SK-N-MC (cell line): Measurements from ENCODE around the gene PTPRM.
"Not testable (repeated sequence)": the region's sequence is repeated elsewhere in the genome, so short reads cannot be mapped to it uniquely, and the experiment has no call there.

Experiments
- DNase-seq: peaks from one replicate; pipeline ENCODE4 v3.0.0-alpha.2; 2011; ENCODE audit warnings: low read depth, low spot score
- H3K27ac ChIP-seq: fragments of 200-600 bp; sonication (generic); 2 replicates; pipeline ENCODE4 v1.5.1; 2016; ENCODE audit warnings: mixed run types
- H3K36me3 ChIP-seq: fragments of 200-600 bp; sonication (generic); 2 replicates; pipeline ENCODE4 v1.6.1; 2017; ENCODE audit warnings: antibody characterized with exemption, low read length, mixed read lengths; ENCODE audit not compliant: insufficient read depth
- H3K4me3 ChIP-seq: fragments of 200-600 bp; sonication (generic); 2 replicates; pipeline ENCODE4 v1.5.1; 2016
- H3K9ac ChIP-seq: fragments of 200-600 bp; sonication (generic); 2 replicates; pipeline ENCODE4 v1.8.0; 2017; ENCODE audit warnings: mixed run types, mixed read lengths; ENCODE audit not compliant: insufficient read length
- H3K9me3 ChIP-seq: fragments of 200-600 bp; sonication (generic); 2 replicates; pipeline ENCODE4 v1.6.1; 2017; ENCODE audit warnings: low read depth, mild to moderate bottlenecking, antibody characterized with exemption, low read length, moderate library complexity, mixed read lengths
- EZH2 ChIP-seq: fragments of 200-600 bp; sonication (generic); IDR thresholded peaks from one replicate; pipeline ENCODE4 v1.6.1; 2017; ENCODE audit warnings: antibody characterized with exemption
- FOXP2 ChIP-seq: optimal IDR thresholded peaks from 2 replicates; pipeline ENCODE3; 2011; ENCODE audit warnings: mild to moderate bottlenecking, moderate library complexity; ENCODE audit not compliant: insufficient read depth; ENCODE audit errors: extremely low read length, control extremely low read depth
- POLR2AphosphoS5 ChIP-seq: IDR thresholded peaks from 2 replicates; pipeline ENCODE4 v1.6.1; 2012; ENCODE audit warnings: mild to moderate bottlenecking, low read depth, low read length, borderline replicate concordance

Gene PTPRM

DNA sequence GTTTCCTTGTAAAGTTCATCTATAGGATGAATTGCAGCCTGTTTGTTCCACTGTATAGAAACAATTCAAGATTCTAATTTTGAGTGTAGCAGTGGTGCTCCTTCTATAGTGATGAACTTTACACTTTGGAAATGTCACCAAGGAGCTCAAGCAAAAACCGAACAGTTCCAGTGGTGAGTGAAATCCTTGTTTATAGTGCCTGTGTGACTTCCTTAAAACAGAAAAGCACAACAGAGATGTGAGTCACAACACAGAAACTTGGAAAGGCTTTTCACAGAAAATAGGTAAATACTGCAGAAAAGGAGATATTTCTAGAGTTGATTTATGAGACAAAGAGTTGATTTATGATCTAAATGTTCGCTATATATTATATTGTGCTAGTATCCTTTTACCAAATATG, 482.0 kb downstream of the PTPRM start:
- Histone ChIP-seq H3K4me3 (no peak overlapping the region), H3K9ac (no peak overlapping the region), H3K27ac (no peak overlapping the region), H3K9me3 (no peaks in the 10 kb centered on the region), H3K36me3 (no peaks in the 10 kb centered on the region)
- no peak for DNase-seq
- TF ChIP-seq POLR2AphosphoS5 (no peak), EZH2 (no peak), FOXP2 (no peak)

DNA sequence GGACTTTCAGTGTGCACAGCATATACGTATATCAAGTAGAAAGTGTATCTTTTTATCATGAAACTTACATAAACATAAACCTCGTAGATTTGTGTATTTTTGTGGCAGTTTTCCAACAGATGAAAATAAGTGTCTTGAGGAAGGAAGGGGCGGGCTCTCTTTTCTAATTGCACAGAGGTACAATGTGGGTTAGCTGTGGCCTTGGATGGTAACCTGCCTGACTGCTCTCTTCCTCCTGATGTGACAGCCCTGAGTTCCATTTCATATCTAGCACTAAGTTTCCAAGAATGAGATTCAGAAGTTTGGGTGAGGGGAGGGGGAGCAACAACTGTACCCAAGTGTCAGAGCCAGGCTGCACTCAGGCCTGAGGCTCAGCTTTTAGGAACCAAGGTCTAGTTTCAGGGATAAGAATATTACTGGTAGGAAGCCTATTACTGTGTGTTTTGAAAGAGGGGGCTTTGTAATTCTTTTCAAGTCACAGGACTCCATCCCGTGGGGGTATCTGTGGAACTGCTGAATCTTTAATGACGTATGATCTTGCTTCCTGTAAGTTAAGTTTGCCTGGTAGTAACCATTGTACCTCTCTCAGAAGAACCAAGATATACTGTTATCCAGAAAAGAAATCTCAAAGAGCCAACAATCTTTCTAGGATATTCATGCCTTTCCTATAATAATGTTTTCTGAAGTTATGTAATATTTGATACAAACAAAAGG, 483.7 kb downstream of the PTPRM start:
- no peak for DNase-seq
- H3K36me3 ChIP-seq = no peaks in the 10 kb centered on the region
- no peak overlapping the region for H3K4me3 ChIP-seq
- TF ChIP-seq FOXP2 = no peak
- TF ChIP-seq POLR2AphosphoS5 = no peak
- TF ChIP-seq EZH2 = no peak
- no peaks in the 10 kb centered on the region for H3K9me3 ChIP-seq
- H3K27ac ChIP-seq = no peak overlapping the region
- H3K9ac ChIP-seq = no peak overlapping the region

DNA sequence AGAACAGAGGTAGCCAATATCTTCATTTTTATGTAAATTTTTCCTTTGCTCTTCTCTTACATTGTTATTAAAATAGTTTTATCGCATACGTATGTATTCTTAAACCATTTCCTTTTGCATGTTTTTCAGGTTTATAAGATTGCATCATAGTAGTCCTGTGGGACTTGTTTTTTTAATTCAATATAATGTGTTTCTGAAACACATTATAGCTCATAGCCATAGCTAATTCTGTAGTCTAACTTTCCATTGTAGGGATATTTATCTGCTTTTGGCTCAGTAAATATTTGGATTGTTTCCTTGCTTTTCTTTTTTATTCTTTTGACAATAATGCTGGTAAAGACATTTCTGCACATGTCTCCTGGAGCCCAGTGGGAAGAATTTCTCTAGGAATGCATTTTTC, 484.3 kb downstream of the PTPRM start:
- peak; percentile 30 for DNase-seq
- Histone ChIP-seq H3K27ac (no peak overlapping the region), H3K9me3 (no peaks in the 10 kb centered on the region), H3K4me3 (no peak overlapping the region), H3K36me3 (no peaks in the 10 kb centered on the region), H3K9ac (no peak overlapping the region)
- no peak for TF ChIP-seq EZH2
- TF ChIP-seq FOXP2 = no peak
- TF ChIP-seq POLR2AphosphoS5 = no peak

- no peaks in the 10 kb centered on the region for H3K9me3 ChIP-seq
- no peak overlapping the region for H3K27ac ChIP-seq
- H3K36me3 ChIP-seq = no peaks in the 10 kb centered on the region
- TF ChIP-seq POLR2AphosphoS5 (no peak), EZH2 (no peak), FOXP2 (no peak)
- no peak for DNase-seq
- no peak overlapping the region for H3K9ac ChIP-seq
- H3K4me3 ChIP-seq = no peak overlapping the region
Measured at GRCh38 chr18:8052237-8052701, 485.2 kb downstream of the PTPRM start.

- H3K9me3 ChIP-seq = no peaks in the 10 kb centered on the region
- H3K36me3 ChIP-seq = no peaks in the 10 kb centered on the region
- TF ChIP-seq POLR2AphosphoS5 (no peak), EZH2 (no peak), FOXP2 (no peak)
- no peak overlapping the region for H3K9ac ChIP-seq
- no peak for DNase-seq
- no peak overlapping the region for H3K4me3 ChIP-seq
- H3K27ac ChIP-seq = no peak overlapping the region
Measured at GRCh38 chr18:8056723-8057122, 489.6 kb downstream of the PTPRM start.

DNA sequence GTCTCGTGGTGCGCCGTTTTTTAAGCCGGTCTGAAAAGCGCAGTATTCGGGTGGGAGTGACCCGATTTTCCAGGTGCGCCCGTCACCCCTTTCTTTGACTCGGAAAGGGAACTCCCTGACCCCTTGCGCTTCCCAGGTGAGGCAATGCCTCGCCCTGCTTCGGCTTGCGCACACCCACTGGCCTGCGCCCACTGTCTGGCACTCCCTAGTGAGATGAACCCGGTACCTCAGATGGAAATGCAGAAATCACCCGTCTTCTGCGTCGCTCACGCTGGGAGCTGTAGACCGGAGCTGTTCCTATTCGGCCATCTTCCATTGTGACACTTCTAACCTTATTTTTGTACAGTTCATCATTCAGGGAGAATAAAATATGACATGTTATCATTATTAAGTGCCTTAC, 496.0 kb downstream of the PTPRM start:
- DNase-seq, H3K9ac ChIP-seq, H3K27ac ChIP-seq, H3K36me3 ChIP-seq, H3K4me3 ChIP-seq, H3K9me3 ChIP-seq: not testable (repeated sequence)

DNA sequence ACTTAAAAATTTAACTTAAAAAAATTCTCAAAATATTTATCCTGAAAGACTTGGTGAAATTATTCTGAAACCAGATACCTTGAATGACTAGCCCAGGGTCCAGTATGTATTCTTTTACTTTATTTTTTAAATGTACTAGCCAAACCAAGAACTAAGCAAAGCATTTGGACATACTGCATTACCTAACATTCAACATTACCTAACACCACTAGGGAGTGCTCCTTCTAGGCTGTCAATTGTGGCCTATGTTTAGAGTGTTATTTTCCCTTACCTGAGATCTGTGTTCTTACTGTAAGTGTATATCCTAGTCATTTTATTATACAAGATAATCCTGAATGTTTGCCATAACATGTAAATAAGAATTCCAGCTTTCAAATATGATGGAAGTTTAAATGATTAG, 496.6 kb downstream of the PTPRM start:
- no peak for DNase-seq
- Histone ChIP-seq H3K36me3 (no peaks in the 10 kb centered on the region), H3K4me3 (no peak overlapping the region), H3K9ac (no peak overlapping the region), H3K27ac (no peak overlapping the region), H3K9me3 (no peaks in the 10 kb centered on the region)
- TF ChIP-seq FOXP2 (no peak), POLR2AphosphoS5 (no peak), EZH2 (no peak)

DNA sequence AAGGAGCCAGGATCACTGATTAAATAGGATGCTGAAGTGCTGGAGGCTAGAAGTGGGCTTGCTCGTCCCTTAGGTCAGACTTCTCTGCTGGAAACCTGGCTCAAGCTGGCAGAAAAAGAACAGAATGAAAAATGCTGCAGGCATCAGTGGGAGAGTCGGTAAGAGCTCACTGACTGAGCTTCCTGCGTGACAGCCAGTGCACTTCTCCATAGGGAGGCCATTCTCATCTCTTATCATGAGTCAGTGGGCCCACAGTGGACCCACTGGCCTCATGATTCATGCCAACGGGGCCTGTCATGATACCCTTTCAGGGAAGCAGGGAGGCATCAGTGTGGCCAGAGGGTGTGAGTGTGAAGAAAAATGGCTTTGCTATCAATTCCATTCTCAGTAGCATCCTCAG, 498.2 kb downstream of the PTPRM start:
- no peaks in the 10 kb centered on the region for H3K9me3 ChIP-seq
- H3K36me3 ChIP-seq = no peaks in the 10 kb centered on the region
- H3K27ac ChIP-seq = no peak overlapping the region
- DNase-seq = no peak
- no peak overlapping the region for H3K4me3 ChIP-seq
- H3K9ac ChIP-seq = no peak overlapping the region
- no peak for TF ChIP-seq POLR2AphosphoS5
- no peak for TF ChIP-seq FOXP2
- TF ChIP-seq EZH2 = no peak

GRCh38 chr18:8065773-8066172, 498.7 kb downstream of the PTPRM start:
- no peak for DNase-seq
- Histone ChIP-seq H3K9ac (no peak overlapping the region), H3K36me3 (no peaks in the 10 kb centered on the region), H3K9me3 (no peaks in the 10 kb centered on the region), H3K27ac (no peak overlapping the region), H3K4me3 (no peak overlapping the region)
- no peak for TF ChIP-seq POLR2AphosphoS5
- TF ChIP-seq EZH2 = no peak
- TF ChIP-seq FOXP2 = no peak
